ENCODE results near the gene MUC5B. TPM values are rescaled to one million over a fixed set of nuclear protein-coding genes. Genes with fewer than 3 reads are reported as not detected.
"Not testable (repeated sequence)": the region's sequence is repeated elsewhere in the genome, so short reads cannot be mapped to it uniquely, and the experiment has no call there.

The MUC5B gene
- polyA plus RNA-seq, 5 donors, result 0.04 to 0.54 (median 0.37) TPM

DNA sequence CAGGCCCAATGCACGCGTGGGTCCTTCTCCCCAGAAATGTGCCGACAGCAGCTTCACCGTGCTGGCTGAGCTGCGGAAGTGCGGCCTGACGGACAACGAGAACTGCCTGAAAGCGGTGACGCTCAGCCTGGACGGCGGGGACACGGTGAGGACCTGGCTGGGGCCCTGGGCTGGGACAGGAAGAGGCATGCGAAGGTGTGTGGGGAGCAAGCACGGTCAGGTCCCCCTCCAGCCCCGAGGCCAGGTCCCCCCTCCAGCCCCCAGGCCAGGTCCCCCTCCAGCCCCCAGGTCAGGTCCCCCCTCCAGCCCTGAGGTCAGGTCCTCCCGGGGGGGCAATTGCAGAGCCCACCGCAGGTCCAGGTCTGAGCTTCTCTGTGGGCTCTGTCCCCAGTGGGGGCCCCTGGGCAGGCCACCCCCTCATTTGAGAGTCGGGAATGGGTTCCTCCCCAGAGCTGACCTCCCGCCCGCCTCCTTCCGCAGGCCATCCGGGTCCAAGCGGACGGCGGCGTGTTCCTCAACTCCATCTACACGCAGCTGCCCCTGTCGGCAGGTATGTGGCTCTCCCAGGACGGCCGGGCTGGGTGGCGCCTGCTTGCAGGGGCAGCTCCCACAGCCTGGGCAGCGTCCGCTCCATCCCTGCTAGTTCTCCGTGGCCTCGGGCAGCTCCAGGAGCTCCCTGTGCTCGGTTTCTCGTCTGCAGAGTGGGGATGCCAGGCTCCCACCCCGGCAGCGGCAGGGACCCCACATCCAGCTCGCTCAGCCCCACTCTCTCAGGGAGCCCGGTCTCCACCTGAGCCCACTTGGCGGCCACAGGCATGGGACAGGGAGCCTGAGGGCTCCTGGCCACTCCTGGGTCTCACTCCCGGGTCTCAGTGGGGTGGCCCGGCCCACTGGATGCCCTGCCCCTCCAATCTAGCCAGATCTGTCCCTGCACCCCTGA lies 7.9 kb downstream of the MUC5B start:
- no peak for DNase-seq

DNA sequence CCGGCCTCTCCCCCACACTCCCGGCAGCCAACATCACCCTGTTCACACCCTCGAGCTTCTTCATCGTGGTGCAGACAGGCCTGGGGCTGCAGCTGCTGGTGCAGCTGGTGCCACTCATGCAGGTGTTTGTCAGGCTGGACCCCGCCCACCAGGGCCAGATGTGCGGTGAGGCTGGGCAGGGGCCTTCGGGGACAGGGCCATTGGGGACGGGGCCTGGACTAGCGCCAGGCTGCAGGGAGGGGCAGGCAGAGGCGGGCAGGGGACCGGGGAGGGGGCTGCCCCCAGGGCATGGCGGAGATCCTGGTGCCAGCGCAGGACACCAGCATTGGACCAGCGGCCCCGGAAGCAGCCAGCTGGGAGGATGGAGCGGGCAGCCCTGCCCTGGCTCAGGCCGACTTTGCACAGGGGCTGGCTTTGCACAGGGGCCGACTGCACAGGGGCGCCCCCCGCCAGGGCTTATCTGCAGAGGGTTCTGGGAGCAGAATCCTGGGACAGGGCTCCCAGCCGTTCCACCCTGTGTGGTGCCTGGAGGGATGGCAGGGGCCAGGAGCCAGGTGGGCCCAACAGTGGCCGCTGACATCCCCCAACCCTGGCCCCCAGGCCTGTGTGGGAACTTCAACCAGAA lies 8.6 kb downstream of the MUC5B start:
- DNase-seq, result no peak

GRCh38 chr11:1232021-1232882 lies 9.4 kb downstream of the MUC5B start:
- DNase-seq, result no peak

DNA sequence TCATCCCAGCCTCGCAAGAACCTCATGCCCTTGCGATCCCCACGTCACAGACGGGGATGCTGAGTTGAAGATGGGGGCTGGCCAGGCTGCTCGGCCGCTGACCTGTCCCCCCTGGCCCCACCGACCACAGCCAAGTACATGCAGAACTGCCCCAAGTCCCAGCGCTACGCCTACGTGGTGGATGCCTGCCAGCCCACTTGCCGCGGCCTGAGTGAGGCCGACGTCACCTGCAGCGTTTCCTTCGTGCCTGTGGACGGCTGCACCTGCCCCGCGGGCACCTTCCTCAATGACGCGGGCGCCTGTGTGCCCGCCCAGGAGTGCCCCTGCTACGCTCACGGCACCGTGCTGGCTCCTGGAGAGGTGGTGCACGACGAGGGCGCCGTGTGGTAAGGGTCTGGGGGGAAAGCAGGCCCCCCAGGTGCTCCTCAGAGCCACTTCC lies 10.0 kb downstream of the MUC5B start:
- no peak for DNase-seq

- no peak for DNase-seq
These were observed 10.6 kb downstream of the MUC5B start for GRCh38 chr11:1233351-1234053.

DNA sequence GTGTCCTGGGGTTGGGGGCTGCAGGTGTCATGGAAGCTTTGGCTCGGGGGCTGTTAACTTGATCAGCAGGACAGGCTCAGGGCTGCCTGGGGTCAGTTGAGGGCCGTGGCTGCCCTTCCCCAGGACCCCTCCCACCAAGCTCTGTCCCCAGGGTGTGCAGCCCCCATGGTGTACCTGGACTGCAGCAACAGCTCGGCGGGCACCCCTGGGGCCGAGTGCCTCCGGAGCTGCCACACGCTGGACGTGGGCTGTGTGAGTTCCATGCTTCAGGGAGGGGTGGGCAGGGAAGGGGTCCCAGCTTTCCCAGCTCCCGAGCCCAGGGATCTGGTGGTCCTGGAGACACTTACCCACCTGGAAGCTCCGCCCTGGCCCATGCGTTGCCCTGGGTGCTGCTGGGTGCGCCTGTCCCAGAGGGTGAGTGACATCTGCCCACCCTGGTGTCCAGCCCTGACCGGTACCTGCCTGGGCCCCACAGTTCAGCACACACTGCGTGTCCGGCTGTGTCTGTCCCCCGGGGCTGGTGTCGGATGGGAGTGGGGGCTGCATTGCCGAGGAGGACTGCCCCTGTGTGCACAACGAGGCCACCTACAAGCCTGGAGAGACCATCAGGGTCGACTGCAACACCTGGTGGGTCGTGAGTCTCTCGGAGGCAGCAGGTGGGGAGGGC lies 11.3 kb downstream of the MUC5B start:
- DNase-seq, result no peak

GRCh38 chr11:1234771-1235305 lies 12.0 kb downstream of the MUC5B start:
- no peak for DNase-seq

GRCh38 chr11:1235306-1235900 lies 12.5 kb downstream of the MUC5B start:
- no peak for DNase-seq

- DNase-seq, result no peak
These were observed 13.0 kb downstream of the MUC5B start for GRCh38 chr11:1235901-1236315.

- no peak for DNase-seq
These were observed 13.7 kb downstream of the MUC5B start for GRCh38 chr11:1236316-1237127.

DNA sequence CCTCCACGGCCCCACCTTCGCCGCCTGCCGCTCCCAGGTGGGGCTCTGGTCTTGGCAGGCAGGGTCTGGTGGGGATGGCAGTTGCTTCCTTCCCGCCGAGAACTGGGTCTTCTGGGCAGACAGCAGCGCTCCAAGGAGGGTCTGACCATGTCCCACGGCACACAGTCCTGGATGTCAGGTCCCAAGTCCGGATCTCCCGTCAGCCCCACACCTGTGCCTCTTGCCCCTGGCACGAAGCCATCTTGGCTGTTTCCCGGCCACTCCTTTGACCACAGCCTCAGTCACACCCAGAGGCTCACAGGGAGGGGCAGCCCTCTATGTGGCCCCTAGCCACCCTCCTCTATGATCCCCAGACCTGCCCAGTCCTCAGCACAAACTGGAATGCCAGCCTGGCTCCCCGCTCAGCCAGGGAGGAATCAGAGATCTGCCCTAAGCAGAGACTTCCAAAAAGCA lies 14.3 kb downstream of the MUC5B start:
- no peak for DNase-seq

DNA sequence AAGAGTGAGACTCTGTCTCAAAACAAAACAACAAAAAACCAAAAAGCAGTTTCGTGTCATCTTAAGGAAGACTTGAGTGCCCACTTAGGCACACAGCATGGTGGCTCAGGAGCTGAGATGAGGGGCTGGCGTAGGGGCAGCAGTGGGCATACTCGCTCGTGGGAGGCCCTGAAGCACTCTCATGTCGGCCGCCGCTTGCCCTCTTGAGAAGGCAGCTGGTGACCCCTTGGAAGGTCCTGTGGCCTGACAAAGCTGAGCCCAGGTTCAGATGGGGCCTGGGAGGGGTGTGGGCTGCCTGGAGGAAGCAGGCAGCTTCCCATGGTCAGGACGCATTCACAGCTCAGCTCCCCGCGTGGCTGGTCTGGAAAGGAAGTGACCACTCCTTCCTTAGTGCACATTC lies 15.0 kb downstream of the MUC5B start:
- no peak for DNase-seq

DNA sequence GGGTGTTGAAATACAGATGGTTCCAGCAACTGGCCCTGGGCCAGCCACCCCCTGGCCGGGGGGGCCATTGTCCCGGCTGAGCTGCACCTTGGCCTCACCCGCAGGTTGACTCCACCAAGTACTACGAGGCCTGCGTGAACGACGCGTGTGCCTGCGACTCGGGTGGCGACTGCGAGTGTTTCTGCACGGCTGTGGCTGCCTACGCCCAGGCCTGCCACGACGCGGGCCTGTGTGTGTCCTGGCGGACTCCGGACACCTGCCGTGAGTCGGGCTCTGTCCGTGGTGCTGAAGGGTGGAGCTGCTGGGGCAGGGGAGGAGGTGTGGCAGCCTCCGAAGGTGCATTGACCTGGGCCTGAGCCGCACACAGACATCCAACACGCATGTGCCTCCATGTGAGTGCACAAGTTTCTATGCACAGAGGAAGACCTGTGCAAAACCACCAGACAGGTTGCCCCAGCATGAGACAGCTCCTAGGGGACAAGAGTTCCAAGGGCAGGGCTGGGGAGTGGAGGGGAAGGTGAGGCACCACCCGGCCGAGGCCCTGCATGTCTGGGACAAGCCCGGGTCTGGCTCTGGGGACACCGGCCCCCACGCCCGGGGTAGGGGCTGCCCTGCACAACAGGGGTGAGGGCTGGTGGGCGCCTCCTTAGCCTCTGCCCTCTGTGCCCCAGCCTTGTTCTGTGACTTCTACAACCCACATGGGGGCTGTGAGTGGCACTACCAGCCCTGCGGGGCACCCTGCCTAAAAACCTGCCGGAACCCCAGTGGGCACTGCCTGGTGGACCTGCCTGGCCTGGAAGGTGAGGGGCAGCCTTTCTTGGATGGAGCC lies 16.1 kb downstream of the MUC5B start:
- peak in 1 of 2 donors; percentile 17 for DNase-seq

GRCh38 chr11:1239596-1240205 lies 16.8 kb downstream of the MUC5B start:
- no peak for DNase-seq

DNA sequence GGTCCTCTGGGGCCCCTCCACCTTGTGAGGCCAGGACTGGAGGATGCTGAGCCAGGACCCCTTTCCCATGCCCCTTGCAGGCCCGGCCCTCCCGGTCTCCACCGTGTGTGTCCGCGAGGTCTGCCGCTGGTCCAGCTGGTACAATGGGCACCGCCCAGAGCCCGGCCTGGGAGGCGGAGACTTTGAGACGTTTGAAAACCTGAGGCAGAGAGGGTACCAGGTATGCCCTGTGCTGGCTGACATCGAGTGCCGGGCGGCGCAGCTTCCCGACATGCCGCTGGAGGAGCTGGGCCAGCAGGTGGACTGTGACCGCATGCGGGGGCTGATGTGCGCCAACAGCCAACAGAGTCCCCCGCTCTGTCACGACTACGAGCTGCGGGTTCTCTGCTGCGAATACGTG lies 17.9 kb downstream of the MUC5B start:
- DNase-seq, result no peak

DNA sequence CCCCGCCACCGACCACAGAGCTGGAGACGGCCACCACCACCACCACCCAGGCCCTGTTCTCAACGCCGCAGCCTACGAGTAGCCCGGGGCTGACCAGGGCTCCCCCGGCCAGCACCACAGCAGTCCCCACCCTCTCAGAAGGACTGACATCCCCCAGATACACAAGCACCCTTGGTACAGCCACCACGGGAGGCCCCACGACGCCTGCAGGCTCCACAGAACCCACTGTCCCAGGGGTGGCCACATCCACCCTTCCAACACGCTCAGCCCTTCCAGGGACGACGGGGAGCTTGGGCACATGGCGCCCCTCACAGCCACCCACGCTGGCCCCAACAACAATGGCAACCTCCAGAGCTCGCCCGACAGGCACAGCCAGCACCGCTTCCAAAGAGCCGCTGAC lies 18.8 kb downstream of the MUC5B start:
- no peak for DNase-seq

- no peak for DNase-seq
These were observed 19.4 kb downstream of the MUC5B start for GRCh38 chr11:1242289-1242688.

GRCh38 chr11:1242751-1243150 lies 19.9 kb downstream of the MUC5B start:
- DNase-seq, result not testable (repeated sequence)
